Osteocyte (in vitro differentiated cells): ENCODE measurements around the gene EIF4G2. TPM values are rescaled to one million over a fixed set of nuclear protein-coding genes. Genes with fewer than 3 reads are reported as not detected.

Experiments
- DNase-seq: peaks from one replicate; pipeline ENCODE4 v3.0.0; 2021; ENCODE audit warnings: mixed read lengths; ENCODE audit not compliant: unreplicated experiment; ENCODE audit errors: extremely low spot score
- H3K27ac Mint-ChIP-seq: one replicate; pipeline ENCODE4 v1.8.0; 2021; ENCODE audit warnings: mild to moderate bottlenecking, mixed read lengths; ENCODE audit not compliant: unreplicated experiment
- H3K27me3 Mint-ChIP-seq: one replicate; pipeline ENCODE4 v1.8.0; 2021; ENCODE audit warnings: mixed read lengths; ENCODE audit not compliant: unreplicated experiment
- H3K36me3 Mint-ChIP-seq: one replicate; pipeline ENCODE4 v1.8.0; 2021; ENCODE audit warnings: mixed read lengths; ENCODE audit not compliant: unreplicated experiment
- H3K4me1 Mint-ChIP-seq: one replicate; pipeline ENCODE4 v1.8.0; 2021; ENCODE audit warnings: mixed read lengths; ENCODE audit not compliant: unreplicated experiment
- H3K4me3 Mint-ChIP-seq: one replicate; pipeline ENCODE4 v1.8.0; 2021; ENCODE audit warnings: mild to moderate bottlenecking, moderate library complexity, mixed read lengths; ENCODE audit not compliant: unreplicated experiment
- H3K9me3 Mint-ChIP-seq: one replicate; pipeline ENCODE4 v1.8.0; 2021; ENCODE audit warnings: mixed read lengths; ENCODE audit not compliant: unreplicated experiment
- total RNA-seq: library from RNA; stranded (reverse); gene quantifications from 2 replicates; pipeline ENCODE4 v1.2.1, GENCODE V29; 2021
- TF ChIP-seq, protein P1 (sequence below): fragments of 200-600 bp; sonication (generic); IDR thresholded peaks from 2 replicates; pipeline ENCODE4 v1.5.0; 2021; ENCODE audit warnings: antibody characterized with exemption, mild to moderate bottlenecking, moderate library complexity

The EIF4G2 gene
- total RNA-seq, 1 donor from 2014 or later, result 966 TPM

DNA sequence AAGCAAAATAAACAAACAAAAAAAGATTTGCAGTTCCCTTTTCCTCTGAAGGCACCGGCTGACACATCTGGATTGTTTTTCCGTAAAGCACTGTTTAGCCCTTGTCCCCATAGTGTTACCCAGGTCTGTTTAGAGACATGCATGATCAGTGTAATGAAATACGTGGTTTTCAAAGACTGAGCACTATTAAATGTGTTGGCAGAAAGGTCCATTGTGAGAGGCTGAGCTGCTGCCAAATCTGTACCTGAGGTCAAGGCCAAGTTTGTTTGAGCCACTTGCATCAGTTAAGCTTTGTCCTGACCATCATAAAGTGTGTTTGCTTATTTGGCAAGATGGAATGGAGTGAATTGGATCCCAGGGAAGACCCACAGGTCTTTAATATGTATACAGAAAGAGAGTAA, 31.3 kb downstream of the EIF4G2 start:
- no peak for DNase-seq
- no peaks in the 10 kb centered on the region for H3K27me3 Mint-ChIP-seq
- TF ChIP-seq, protein P1, sequence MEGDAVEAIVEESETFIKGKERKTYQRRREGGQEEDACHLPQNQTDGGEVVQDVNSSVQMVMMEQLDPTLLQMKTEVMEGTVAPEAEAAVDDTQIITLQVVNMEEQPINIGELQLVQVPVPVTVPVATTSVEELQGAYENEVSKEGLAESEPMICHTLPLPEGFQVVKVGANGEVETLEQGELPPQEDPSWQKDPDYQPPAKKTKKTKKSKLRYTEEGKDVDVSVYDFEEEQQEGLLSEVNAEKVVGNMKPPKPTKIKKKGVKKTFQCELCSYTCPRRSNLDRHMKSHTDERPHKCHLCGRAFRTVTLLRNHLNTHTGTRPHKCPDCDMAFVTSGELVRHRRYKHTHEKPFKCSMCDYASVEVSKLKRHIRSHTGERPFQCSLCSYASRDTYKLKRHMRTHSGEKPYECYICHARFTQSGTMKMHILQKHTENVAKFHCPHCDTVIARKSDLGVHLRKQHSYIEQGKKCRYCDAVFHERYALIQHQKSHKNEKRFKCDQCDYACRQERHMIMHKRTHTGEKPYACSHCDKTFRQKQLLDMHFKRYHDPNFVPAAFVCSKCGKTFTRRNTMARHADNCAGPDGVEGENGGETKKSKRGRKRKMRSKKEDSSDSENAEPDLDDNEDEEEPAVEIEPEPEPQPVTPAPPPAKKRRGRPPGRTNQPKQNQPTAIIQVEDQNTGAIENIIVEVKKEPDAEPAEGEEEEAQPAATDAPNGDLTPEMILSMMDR, result no peak
- H3K36me3 Mint-ChIP-seq, result peaks cover 57% of the 10 kb centered on the region
- H3K9me3 Mint-ChIP-seq, result no peaks in the 10 kb centered on the region
- no peak overlapping the region for H3K27ac Mint-ChIP-seq
- H3K4me1 Mint-ChIP-seq, result no peaks in the 10 kb centered on the region
- H3K4me3 Mint-ChIP-seq, result no peak overlapping the region

DNA sequence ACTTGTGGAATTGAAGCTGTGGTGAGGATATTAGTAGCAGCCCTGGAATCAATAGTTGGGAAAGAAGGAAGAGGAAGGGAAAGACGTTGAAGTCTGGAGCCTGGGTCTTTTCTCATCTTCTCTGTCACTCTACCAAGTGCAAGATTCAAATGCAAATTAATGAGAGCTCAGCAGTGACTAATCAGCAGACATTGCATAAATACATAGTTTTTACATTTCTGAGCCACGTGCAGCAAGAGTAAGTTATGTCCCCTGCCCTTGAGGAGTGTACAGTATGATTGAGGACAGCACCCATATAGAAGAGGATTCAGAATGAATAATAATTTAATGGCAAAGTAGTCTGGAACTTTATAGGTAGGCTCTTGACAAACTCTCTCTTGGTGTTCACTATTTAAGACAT, 33.9 kb downstream of the EIF4G2 start:
- no peak for DNase-seq
- Mint-ChIP-seq H3K4me3 (no peak overlapping the region), H3K27ac (no peak overlapping the region), H3K27me3 (no peaks in the 10 kb centered on the region), H3K9me3 (no peaks in the 10 kb centered on the region), H3K4me1 (no peaks in the 10 kb centered on the region), H3K36me3 (peaks cover 75% of the 10 kb centered on the region)
- TF ChIP-seq, protein P1, result no peak

DNA sequence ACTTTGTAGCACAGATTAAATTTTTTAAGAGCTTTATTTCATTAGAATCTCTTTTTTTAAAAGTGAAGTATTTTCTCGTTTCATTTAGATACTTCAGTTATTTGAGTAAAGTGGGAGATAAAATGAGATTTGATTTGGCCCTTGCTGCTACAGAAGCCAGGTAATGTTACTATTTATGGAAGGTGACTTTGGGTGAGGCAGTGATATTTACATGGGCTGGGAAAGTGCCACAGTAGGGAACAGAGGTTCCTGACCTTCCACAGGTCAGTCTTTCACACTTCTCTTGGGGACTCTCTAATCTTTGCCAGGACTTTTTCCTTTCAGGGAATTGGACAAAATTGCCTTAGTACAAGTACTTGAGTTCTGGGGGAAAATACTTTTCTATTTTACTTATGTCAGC, 37.3 kb downstream of the EIF4G2 start:
- Mint-ChIP-seq H3K4me3 (no peak overlapping the region), H3K36me3 (peaks cover 63% of the 10 kb centered on the region), H3K9me3 (no peaks in the 10 kb centered on the region), H3K4me1 (no peaks in the 10 kb centered on the region), H3K27me3 (no peaks in the 10 kb centered on the region), H3K27ac (no peak overlapping the region)
- TF ChIP-seq, protein P1, result no peak
- DNase-seq, result no peak

DNA sequence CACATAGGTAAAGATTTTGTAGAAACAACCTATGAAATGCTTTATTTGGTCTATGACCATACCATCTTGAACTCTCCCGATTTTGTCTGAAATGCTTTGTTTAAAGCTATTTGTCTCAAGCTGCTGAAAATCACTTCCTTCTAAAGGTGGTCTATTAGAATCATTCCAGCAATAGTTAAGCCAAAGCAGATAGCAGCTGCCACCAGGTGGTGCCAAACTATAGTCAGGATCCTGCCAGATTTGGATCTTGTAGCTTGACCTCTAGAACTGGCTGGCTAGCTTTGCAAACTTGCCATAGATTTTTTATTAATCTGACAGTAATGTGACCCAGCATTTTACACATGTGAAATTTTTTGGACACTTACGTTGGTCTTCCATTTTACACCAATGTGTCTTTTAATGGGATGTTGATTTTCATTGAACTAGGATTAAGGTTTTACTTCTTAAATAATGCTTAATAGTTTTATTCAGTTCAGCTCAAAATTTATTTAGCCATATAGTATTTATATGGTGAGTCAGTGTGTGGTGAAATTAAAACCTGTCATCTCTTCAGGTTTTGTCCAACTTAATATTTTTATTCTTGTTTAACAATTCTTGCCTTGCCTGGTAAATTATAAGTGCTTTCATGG, 38.0 kb downstream of the EIF4G2 start:
- no peak overlapping the region for H3K27ac Mint-ChIP-seq
- H3K27me3 Mint-ChIP-seq, result no peaks in the 10 kb centered on the region
- no peak overlapping the region for H3K4me3 Mint-ChIP-seq
- DNase-seq, result no peak
- TF ChIP-seq, protein P1, result peak; percentile 82
- H3K36me3 Mint-ChIP-seq, result peaks cover 63% of the 10 kb centered on the region
- H3K9me3 Mint-ChIP-seq, result no peaks in the 10 kb centered on the region
- H3K4me1 Mint-ChIP-seq, result no peaks in the 10 kb centered on the region

DNA sequence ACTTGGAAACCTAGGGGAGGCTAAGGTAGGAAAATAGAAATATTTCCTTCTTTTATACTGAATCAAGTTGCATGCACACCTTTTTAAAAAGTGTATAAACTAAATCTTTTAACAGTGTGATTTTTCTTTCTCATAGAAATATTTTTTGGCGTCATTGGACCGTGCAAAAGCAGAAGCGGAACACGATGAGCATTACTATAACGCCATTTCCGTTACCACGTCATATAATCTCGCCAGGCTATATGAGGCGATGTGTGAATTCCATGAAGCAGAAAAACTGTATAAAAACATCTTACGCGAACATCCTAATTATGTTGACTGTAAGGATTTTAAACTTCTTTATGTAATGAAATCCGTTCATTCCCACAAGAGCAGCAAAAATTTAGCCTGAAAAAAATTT, 44.3 kb downstream of the EIF4G2 start:
- DNase-seq, result no peak
- peaks cover 36% of the 10 kb centered on the region for H3K36me3 Mint-ChIP-seq
- no peak overlapping the region for H3K4me3 Mint-ChIP-seq
- H3K4me1 Mint-ChIP-seq, result no peaks in the 10 kb centered on the region
- TF ChIP-seq, protein P1, result no peak
- no peak overlapping the region for H3K27ac Mint-ChIP-seq
- H3K27me3 Mint-ChIP-seq, result no peaks in the 10 kb centered on the region
- H3K9me3 Mint-ChIP-seq, result no peaks in the 10 kb centered on the region
